Sigmoid colon (tissue), 7 donors: ENCODE results near the gene KCNG2. TPM values are rescaled to one million over a fixed set of nuclear protein-coding genes. Genes with fewer than 3 reads are reported as not detected.

Experiments
- DNase-seq: peaks from one replicate; pipeline ENCODE4 v3.0.0-alpha.2; 2019
- H3K27ac ChIP-seq, 4 donors: fragments of 200-600 bp; sonication (generic); one replicate each; pipeline ENCODE4 v1.5.1; 2016 to 2019; ENCODE audit warnings: mild to moderate bottlenecking in 1 of 4
- H3K27me3 ChIP-seq, 3 donors: fragments of 200-600 bp; sonication (generic); one replicate each; pipeline ENCODE4 v1.5.1; 2019; ENCODE audit warnings: mild to moderate bottlenecking in 1 of 3
- H3K36me3 ChIP-seq, 4 donors: fragments of 200-600 bp; sonication (generic); one replicate each; pipeline ENCODE4 v1.5.1; 2016 to 2019
- H3K4me1 ChIP-seq, 4 donors: fragments of 200-600 bp; sonication (generic); one replicate each; pipeline ENCODE4 v1.5.1; 2017 to 2019
- H3K4me3 ChIP-seq, 4 donors: fragments of 200-600 bp; sonication (generic); one replicate each; pipeline ENCODE4 v1.5.1; 2017 to 2019; ENCODE audit warnings: mild to moderate bottlenecking in 2 of 4, moderate library complexity in 1 of 4
- H3K9me3 ChIP-seq, 4 donors: fragments of 200-600 bp in 3 of 4; sonication (generic) in 3 of 4; one replicate each; pipeline versions ENCODE4 v1.5.1 to v1.6.1; 2013 to 2019
- CTCF ChIP-seq, 4 experiments: fragments of 450-650 bp in 3 of 4; fragments of 200-600 bp in 1 of 4; IDR thresholded peaks; one replicate each; pipeline ENCODE4 v1.5.1; 2016 to 2019; ENCODE audit warnings: antibody characterized with exemption in 4 of 4, mild to moderate bottlenecking in 3 of 4, moderate library complexity in 2 of 4
- EP300 ChIP-seq, 4 donors: sonication (generic); formaldehyde crosslinking; IDR thresholded peaks; one replicate each; pipeline ENCODE4 v1.6.1; 2017; ENCODE audit warnings: antibody characterized with exemption in 4 of 4
- POLR2A ChIP-seq, 2 donors: fragments of 450-650 bp; IDR thresholded peaks; one replicate each; pipeline ENCODE4 v1.6.1; 2016; ENCODE audit warnings: antibody characterized with exemption in 2 of 2, mild to moderate bottlenecking in 2 of 2, moderate library complexity in 2 of 2
- POLR2AphosphoS5 ChIP-seq, 4 donors: sonication (generic); formaldehyde crosslinking; IDR thresholded peaks; one replicate each; pipeline ENCODE4 v1.6.1; 2017; ENCODE audit warnings: antibody characterized with exemption in 4 of 4
- WGBS, 2 donors: extraction: QIAGEN DNeasy Blood & Tissue Kit; methylation state at CpG; one replicate each; pipeline ENCODE4 v1.1.7; 2013; 5-methylcytosine and 5-hydroxymethylcytosine counted together
- intact Hi-C: fragments of 100-400 bp; cut with DNase I; formaldehyde crosslinking; loops from one replicate; pipeline ENCODE4 v1.15.1; 2023
- polyA plus RNA-seq, 3 donors: library from polyadenylated mRNA; stranded (reverse); fragments of 200-250 nt; gene quantifications; one replicate each; pipeline ENCODE4 v1.2.3, GENCODE V29; 2013
- total RNA-seq, 4 donors: library from RNA; depleted of rRNA; stranded (reverse); fragments of >200 nt; gene quantifications; one replicate each; pipeline ENCODE4 v1.1.0, GENCODE V29; 2016
- donor health status: healthy with polysubstance abuse.
- donor health status: Bipolar disorder and iron deficiency.
- donor health status: healthy.

The KCNG2 gene
- total and polyA plus RNA-seq, 7 donors: 0.15 to 0.41 TPM; not detected in 5

GRCh38 chr18:79796531-79797405 is 970 bp upstream of the KCNG2 start:
- intact Hi-C loops: no loop called here
- Histone ChIP-seq H3K27me3 (peaks cover 12 to 74% (median 34%) of the 10 kb centered on the region in 3 donors), H3K27ac (no peak overlapping the region), H3K9me3 (no peaks in the 10 kb centered on the region), H3K4me1 (peaks cover 0 to 20% (median 19%) of the 10 kb centered on the region in 4 donors), H3K4me3 (no peak overlapping the region), H3K36me3 (no peaks in the 10 kb centered on the region)
- peak; percentile 59 for DNase-seq
- TF ChIP-seq POLR2A (IDR thresholded peaks at IDR 0.05): no peak
- TF ChIP-seq CTCF (IDR thresholded peaks at IDR 0.05): no peak
- no peak for TF ChIP-seq EP300 (IDR thresholded peaks at IDR 0.05)
- no peak for TF ChIP-seq POLR2AphosphoS5 (IDR thresholded peaks at IDR 0.05)
- WGBS, 2 donors: 32 to 51% methylated on average over 21 of the region's 21 CpGs

- H3K27ac ChIP-seq: no peak overlapping the region
- peaks cover 12 to 64% (median 34%) of the 10 kb centered on the region in 3 donors for H3K27me3 ChIP-seq
- 2 to 4% methylated on average over 78 of the region's 78 CpGs for WGBS, 2 donors
- H3K4me3 ChIP-seq: peak overlapping the region in 3 of 4 donors; percentile 20 to 41 (median 39)
- DNase-seq: peak; percentile 45
- TF ChIP-seq POLR2AphosphoS5 (IDR thresholded peaks at IDR 0.05) (no peak), CTCF (IDR thresholded peaks at IDR 0.05) (no peak), EP300 (IDR thresholded peaks at IDR 0.05) (no peak), POLR2A (IDR thresholded peaks at IDR 0.05) (no peak)
- intact Hi-C loops: no loop called here
- H3K36me3 ChIP-seq: no peaks in the 10 kb centered on the region
- H3K9me3 ChIP-seq: no peaks in the 10 kb centered on the region
- peaks cover 0 to 20% (median 19%) of the 10 kb centered on the region in 4 donors for H3K4me1 ChIP-seq
Measured at GRCh38 chr18:79798346-79798998, 734 bp downstream of the KCNG2 start.

- no peak for DNase-seq
- Histone ChIP-seq H3K36me3 (no peaks in the 10 kb centered on the region), H3K27me3 (peaks cover 12 to 64% (median 34%) of the 10 kb centered on the region in 3 donors), H3K9me3 (no peaks in the 10 kb centered on the region), H3K4me3 (peak overlapping the region in 2 of 4 donors; percentile 39 to 41), H3K27ac (no peak overlapping the region), H3K4me1 (peaks cover 0 to 20% (median 19%) of the 10 kb centered on the region in 4 donors)
- TF ChIP-seq EP300 (IDR thresholded peaks at IDR 0.05): no peak
- no peak for TF ChIP-seq POLR2A (IDR thresholded peaks at IDR 0.05)
- TF ChIP-seq POLR2AphosphoS5 (IDR thresholded peaks at IDR 0.05): no peak
- TF ChIP-seq CTCF (IDR thresholded peaks at IDR 0.05): no peak
- WGBS, 2 donors: 2% methylated on average over 14 of the region's 14 CpGs
- intact Hi-C loops: no loop called here
Measured at GRCh38 chr18:79798999-79799370, 1.2 kb downstream of the KCNG2 start.

- H3K4me3 ChIP-seq: no peak overlapping the region
- no peak overlapping the region for H3K27ac ChIP-seq
- TF ChIP-seq POLR2AphosphoS5 (IDR thresholded peaks at IDR 0.05) (no peak), POLR2A (IDR thresholded peaks at IDR 0.05) (no peak), EP300 (IDR thresholded peaks at IDR 0.05) (no peak), CTCF (IDR thresholded peaks at IDR 0.05) (no peak)
- H3K27me3 ChIP-seq: peaks cover 12 to 64% (median 34%) of the 10 kb centered on the region in 3 donors
- DNase-seq: peak; percentile 55
- 58 to 82% methylated on average over 30 of the region's 30 CpGs for WGBS, 2 donors
- H3K9me3 ChIP-seq: no peaks in the 10 kb centered on the region
- peaks cover 0 to 20% (median 19%) of the 10 kb centered on the region in 4 donors for H3K4me1 ChIP-seq
- H3K36me3 ChIP-seq: no peaks in the 10 kb centered on the region
- intact Hi-C loops: no loop called here
Measured at GRCh38 chr18:79799619-79800370, 2.1 kb downstream of the KCNG2 start.
